Right atrium auricular region (tissue), 2 donors: ENCODE results near the gene SCN8A. TPM values are rescaled to one million over a fixed set of nuclear protein-coding genes. Genes with fewer than 3 reads are reported as not detected.

Experiments used
- DNase-seq: peaks from one replicate; pipeline ENCODE4 v3.0.0-alpha.2; 2019; ENCODE audit warnings: low spot score
- H3K27ac ChIP-seq, 2 donors: fragments of 200-600 bp; sonication (generic); 1 replicate in 1 of 2; 2 replicates in 1 of 2; pipeline ENCODE4 v1.5.1; 2016 to 2019
- H3K27me3 ChIP-seq, 2 donors: fragments of 200-600 bp; sonication (generic); one replicate each; pipeline versions ENCODE4 v1.5.1 to v1.6.0; 2017 to 2019
- H3K36me3 ChIP-seq: fragments of 200-600 bp; sonication (generic); one replicate; pipeline ENCODE4 v1.5.1; 2016
- H3K4me1 ChIP-seq, 2 donors: fragments of 200-600 bp; sonication (generic); one replicate each; pipeline versions ENCODE4 v1.5.1 to v1.6.0; 2017 to 2019
- H3K4me3 ChIP-seq, 2 donors: fragments of 200-600 bp; sonication (generic); 1 replicate in 1 of 2; 2 replicates in 1 of 2; pipeline ENCODE4 v1.5.1; 2017 to 2019; ENCODE audit warnings: mild to moderate bottlenecking in 1 of 2, moderate library complexity in 1 of 2
- H3K9me3 ChIP-seq, 2 donors: fragments of 200-600 bp; sonication (generic); one replicate each; pipeline ENCODE4 v1.5.1; 2019
- total RNA-seq, 2 donors: library from RNA; depleted of rRNA; stranded (reverse); fragments of >200 nt; gene quantifications; one replicate each; pipeline ENCODE4 v1.1.0, GENCODE V29; 2016
- TF ChIP-seq, protein P1 (sequence below), 2 donors: fragments of 200-600 bp; sonication (generic); IDR thresholded peaks; one replicate each; pipeline ENCODE4 v1.5.1; 2019; ENCODE audit warnings: antibody characterized with exemption in 2 of 2

SCN8A gene
- total RNA-seq, 2 donors from 2014 or later: 0.19 to 0.24 TPM

DNA sequence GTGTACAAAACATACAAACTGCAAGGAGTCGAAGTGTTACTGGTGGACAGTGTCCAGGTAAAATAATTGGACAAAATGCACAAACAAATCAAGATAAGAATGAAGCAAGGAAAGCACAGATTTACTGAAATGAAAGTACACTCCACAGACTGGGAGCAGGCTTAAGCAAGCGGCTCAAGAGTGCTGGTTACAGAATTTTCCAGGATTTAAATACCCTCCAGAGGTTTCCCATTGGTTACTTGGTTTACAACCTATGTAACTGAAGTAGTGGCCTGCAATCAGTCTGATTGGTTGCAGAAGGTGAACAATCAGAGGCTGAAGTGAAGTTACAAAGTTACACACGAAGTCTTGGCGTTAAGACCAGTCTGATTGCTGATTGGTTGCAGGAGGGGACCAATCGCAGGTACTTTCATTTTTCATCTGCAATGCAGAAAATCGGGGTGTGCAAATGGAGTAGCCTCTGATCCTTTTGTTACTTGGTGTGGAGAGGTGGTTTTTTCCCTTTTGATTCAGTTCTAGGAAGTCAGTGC, 11.6 kb upstream of the SCN8A start:
- H3K4me3 ChIP-seq: no peak overlapping the region
- no peaks in the 10 kb centered on the region for H3K27me3 ChIP-seq
- H3K36me3 ChIP-seq: no peaks in the 10 kb centered on the region
- no peak for DNase-seq
- H3K27ac ChIP-seq: no peak overlapping the region
- TF ChIP-seq, protein P1, sequence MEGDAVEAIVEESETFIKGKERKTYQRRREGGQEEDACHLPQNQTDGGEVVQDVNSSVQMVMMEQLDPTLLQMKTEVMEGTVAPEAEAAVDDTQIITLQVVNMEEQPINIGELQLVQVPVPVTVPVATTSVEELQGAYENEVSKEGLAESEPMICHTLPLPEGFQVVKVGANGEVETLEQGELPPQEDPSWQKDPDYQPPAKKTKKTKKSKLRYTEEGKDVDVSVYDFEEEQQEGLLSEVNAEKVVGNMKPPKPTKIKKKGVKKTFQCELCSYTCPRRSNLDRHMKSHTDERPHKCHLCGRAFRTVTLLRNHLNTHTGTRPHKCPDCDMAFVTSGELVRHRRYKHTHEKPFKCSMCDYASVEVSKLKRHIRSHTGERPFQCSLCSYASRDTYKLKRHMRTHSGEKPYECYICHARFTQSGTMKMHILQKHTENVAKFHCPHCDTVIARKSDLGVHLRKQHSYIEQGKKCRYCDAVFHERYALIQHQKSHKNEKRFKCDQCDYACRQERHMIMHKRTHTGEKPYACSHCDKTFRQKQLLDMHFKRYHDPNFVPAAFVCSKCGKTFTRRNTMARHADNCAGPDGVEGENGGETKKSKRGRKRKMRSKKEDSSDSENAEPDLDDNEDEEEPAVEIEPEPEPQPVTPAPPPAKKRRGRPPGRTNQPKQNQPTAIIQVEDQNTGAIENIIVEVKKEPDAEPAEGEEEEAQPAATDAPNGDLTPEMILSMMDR (IDR thresholded peaks at IDR 0.05): no peak
- H3K9me3 ChIP-seq: no peaks in the 10 kb centered on the region
- H3K4me1 ChIP-seq: no peaks in the 10 kb centered on the region

DNA sequence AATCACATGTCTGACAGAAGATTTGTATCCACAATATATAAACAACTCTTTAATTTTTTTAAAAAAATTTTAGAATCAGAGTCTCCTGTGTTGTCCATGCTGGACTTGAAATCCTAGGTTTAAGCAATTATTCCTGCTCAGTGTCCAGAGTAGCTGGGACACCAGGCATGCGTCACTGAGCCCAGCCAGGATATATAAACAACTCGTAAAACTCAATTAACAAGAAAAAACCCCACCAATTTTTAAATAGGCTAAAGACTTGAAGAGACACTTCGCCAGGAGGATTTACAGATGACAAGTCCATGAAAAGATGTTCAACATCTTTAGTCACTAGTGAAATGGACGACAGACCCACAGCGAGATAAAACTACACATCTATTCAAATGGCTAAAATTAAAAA, 2.0 kb upstream of the SCN8A start:
- H3K27me3 ChIP-seq: peaks cover 0 to 5% of the 10 kb centered on the region in 2 donors
- TF ChIP-seq, protein P1 (IDR thresholded peaks at IDR 0.05): no peak
- H3K36me3 ChIP-seq: no peaks in the 10 kb centered on the region
- H3K9me3 ChIP-seq: no peaks in the 10 kb centered on the region
- no peak for DNase-seq
- H3K4me3 ChIP-seq: no peak overlapping the region
- peaks cover 0 to 12% of the 10 kb centered on the region in 2 donors for H3K4me1 ChIP-seq
- H3K27ac ChIP-seq: no peak overlapping the region

DNA sequence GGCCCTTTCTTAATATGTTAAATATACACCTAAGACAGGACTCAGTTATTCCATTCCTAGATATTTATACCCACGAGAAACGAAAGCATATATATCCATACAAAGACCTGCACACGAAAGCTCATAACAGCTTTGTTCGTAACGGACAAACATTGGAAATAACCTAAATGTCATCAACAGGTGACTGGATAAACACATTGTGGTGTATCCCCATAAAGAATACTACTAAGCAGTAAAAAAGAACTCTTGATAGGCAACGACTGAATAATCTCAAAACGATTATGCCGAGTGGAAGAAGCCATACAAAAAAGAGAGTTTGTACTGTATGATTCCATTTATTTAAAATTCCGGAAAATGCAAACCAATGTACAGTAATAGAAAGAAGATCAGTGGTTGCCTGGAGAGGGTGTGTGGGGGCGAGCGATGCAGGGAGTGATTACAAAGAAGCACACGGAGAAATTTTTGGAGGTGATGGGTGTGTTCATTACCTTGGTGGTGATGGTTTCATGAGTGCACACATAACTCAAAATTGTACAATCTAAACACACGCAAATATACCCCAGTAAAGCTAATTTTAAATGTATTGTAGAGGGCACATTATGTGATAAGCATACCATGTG, 1.4 kb upstream of the SCN8A start:
- Histone ChIP-seq H3K9me3 (no peaks in the 10 kb centered on the region), H3K4me1 (peaks cover 0 to 12% of the 10 kb centered on the region in 2 donors), H3K27me3 (peaks cover 0 to 5% of the 10 kb centered on the region in 2 donors), H3K4me3 (no peak overlapping the region), H3K36me3 (no peaks in the 10 kb centered on the region), H3K27ac (no peak overlapping the region)
- TF ChIP-seq, protein P1 (IDR thresholded peaks at IDR 0.05): no peak
- DNase-seq: no peak

DNA sequence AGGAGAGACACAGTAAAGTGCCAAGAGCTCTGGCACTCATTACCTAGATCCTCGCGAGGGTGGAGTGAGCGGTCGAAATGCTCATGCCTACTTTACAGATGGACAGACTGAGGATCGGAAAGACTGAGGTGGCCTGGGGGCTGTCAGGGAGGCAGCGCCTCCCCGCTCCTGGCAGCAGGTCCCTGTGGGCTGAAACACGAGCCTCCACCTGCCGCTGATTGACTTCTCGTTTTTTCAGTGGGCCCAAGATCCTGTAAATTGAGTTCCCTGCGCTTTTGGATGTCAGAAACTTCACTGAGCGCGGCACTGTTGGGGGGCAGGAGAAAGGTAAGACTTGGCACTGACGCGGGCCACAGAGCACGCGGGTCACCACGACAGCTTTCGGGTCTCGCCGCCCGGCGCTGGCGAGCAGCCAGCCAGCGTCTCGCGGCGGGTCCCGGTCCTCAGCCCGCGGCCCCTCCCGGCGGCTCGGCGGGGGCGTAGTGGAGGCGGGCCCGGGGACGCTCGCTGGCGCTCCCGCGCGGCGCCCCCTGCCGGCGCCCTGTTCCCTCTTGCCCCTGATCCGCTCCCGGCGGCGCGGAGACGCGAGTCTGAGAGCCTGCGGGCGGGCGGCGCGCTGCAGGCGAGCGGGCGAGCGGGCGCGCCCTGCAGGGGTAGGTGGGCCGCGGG, 552 bp upstream of the SCN8A start:
- no peaks in the 10 kb centered on the region for H3K9me3 ChIP-seq
- peaks cover 0 to 5% of the 10 kb centered on the region in 2 donors for H3K27me3 ChIP-seq
- no peaks in the 10 kb centered on the region for H3K36me3 ChIP-seq
- H3K27ac ChIP-seq: no peak overlapping the region
- TF ChIP-seq, protein P1 (IDR thresholded peaks at IDR 0.05): peak; percentile 23 to 52
- peaks cover 0 to 12% of the 10 kb centered on the region in 2 donors for H3K4me1 ChIP-seq
- no peak for DNase-seq
- H3K4me3 ChIP-seq: peak overlapping the region; percentile 26 to 44

DNA sequence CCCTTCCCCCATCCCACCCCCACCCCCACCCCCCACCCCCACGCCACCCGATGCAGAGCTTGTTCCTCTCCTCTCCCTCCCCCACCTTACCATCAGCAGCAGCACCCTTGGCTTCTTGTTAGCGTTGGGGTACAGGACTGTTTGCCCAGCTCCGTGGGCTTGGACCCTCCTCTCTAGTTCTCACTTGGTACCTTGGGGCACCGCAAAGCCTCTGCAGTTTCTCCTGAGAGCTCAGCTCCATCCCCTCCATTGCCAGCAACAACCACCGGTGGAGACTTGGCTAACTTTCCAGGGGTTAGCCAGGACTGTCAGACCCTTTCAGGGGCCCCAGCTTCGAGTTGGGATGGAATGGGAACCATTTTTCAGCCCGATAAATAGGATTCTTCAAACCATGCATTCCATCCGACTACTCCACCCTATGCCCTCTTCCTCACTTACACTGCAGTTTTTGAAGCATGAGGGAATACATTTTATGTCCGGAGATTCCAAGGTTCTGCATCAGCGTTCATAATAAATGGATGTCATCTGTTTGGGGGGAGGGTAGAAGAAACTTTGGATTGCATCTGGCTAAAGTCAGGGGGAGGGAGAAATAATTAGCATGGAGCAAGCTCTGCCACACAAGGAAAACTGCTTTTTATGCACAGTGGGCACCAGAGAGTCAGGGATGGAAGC, 1.1 kb downstream of the SCN8A start:
- no peak for DNase-seq
- Histone ChIP-seq H3K4me3 (no peak overlapping the region), H3K4me1 (peaks cover 0 to 12% of the 10 kb centered on the region in 2 donors), H3K27ac (no peak overlapping the region), H3K36me3 (no peaks in the 10 kb centered on the region), H3K27me3 (peaks cover 0 to 5% of the 10 kb centered on the region in 2 donors), H3K9me3 (no peaks in the 10 kb centered on the region)
- TF ChIP-seq, protein P1 (IDR thresholded peaks at IDR 0.05): no peak
